Mammary epithelial cell (primary cell): ENCODE measurements around the gene SLC17A7.

Experiments used
- EZH2 ChIP-seq: IDR thresholded peaks from 2 replicates; pipeline ENCODE4 v1.6.1; 2012; ENCODE audit warnings: low read length, inconsistent platforms, borderline replicate concordance
- TF ChIP-seq, protein P1 (sequence below), 2 donors: IDR thresholded peaks in 1 of 2; conservative IDR thresholded peaks in 1 of 2; 2 replicates each; pipeline ENCODE4 v1.5.1; 2011 to 2012; ENCODE audit warnings: inconsistent platforms in 2 of 2, low read length in 2 of 2, mild to moderate bottlenecking in 2 of 2, control low read depth in 1 of 2, low read depth in 1 of 2; ENCODE audit not compliant: insufficient read depth in 1 of 2; ENCODE audit errors: extremely low read depth in 1 of 2

DNA sequence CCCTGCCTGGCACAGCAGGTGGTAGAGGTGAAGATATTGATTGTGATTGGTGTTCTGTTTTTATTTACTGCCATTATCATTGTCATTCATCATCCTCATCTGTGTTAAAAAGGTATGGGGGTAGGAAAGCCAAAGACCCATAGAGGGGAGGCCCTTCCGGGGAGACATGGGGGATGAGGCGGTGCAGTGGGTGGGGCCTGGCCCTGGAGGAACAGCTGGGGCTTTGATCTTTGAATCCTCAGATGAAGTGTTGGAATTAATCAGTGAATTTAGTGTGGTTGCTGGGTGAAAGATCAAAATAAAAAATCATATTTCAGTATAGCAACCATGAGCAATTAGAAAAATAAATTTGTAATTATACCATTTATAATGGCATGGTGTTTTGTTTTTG, 25.5 kb downstream of the SLC17A7 start:
- TF ChIP-seq, protein P1, sequence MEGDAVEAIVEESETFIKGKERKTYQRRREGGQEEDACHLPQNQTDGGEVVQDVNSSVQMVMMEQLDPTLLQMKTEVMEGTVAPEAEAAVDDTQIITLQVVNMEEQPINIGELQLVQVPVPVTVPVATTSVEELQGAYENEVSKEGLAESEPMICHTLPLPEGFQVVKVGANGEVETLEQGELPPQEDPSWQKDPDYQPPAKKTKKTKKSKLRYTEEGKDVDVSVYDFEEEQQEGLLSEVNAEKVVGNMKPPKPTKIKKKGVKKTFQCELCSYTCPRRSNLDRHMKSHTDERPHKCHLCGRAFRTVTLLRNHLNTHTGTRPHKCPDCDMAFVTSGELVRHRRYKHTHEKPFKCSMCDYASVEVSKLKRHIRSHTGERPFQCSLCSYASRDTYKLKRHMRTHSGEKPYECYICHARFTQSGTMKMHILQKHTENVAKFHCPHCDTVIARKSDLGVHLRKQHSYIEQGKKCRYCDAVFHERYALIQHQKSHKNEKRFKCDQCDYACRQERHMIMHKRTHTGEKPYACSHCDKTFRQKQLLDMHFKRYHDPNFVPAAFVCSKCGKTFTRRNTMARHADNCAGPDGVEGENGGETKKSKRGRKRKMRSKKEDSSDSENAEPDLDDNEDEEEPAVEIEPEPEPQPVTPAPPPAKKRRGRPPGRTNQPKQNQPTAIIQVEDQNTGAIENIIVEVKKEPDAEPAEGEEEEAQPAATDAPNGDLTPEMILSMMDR (conservative IDR thresholded peaks at IDR 0.05 in 1 of 2, IDR thresholded peaks at IDR 0.05 in 1 of 2; ENCODE audit: extremely low read depth in 1 of 2, insufficient read depth in 1 of 2, low read depth in 1 of 2, low read length in 2 of 2): no peak
- TF ChIP-seq EZH2: no peak
